HL-60/S4 treated with retinoic acid at 250 ng/mL for 4 days and 3 days (cell line): ENCODE results near the gene UNC13A.

Experiments used
- in situ Hi-C: fragments of 300-500 bp; cut with MboI; formaldehyde crosslinking; loops from 2 replicates; pipeline ENCODE4 v1.7.0; 2022; ENCODE audit warnings: low sequenced_read_pairs

Gene UNC13A

DNA sequence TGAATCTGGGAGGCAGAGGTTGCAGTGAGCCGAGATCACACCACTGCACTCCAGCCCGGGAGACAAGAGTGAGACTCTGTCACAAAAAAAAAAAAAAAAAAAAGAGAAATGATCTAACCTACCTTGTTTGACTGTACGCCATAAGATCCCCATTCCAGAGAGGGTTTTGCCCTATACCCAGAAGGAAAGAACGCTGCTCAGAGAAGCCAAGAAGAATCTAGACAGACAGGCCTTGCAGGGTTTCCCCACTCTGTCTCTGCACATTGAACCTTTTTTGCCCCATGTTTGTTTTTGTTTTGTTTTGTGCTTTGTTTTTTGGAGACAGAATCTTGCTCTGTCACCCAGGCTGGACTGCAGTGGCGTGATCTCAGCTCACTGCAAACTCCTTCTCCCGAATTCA is 23.7 kb upstream of the UNC13A start:
- in situ Hi-C loops, result no loop called here

DNA sequence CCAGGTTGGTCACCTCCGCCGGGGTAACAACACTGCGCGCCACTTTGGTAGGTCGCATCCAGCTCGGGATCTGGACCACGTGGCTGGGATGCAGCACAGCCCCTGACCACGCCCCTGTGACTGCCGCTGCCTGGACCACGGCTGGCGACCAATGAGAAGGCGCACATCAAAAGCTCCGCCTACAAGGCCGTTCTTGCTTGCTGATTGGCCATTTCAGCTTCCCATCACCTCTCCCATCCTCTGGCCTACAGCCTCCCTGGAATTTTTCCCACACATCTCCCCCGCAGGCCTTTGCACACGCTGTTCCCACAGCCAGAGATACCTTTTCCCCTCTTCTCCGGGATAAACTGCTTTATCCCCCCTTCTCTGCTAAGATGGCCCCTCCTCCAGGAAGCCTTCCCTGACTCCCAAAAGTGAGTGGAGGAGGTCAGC is 18.6 kb upstream of the UNC13A start:
- in situ Hi-C loops, result no loop called here

DNA sequence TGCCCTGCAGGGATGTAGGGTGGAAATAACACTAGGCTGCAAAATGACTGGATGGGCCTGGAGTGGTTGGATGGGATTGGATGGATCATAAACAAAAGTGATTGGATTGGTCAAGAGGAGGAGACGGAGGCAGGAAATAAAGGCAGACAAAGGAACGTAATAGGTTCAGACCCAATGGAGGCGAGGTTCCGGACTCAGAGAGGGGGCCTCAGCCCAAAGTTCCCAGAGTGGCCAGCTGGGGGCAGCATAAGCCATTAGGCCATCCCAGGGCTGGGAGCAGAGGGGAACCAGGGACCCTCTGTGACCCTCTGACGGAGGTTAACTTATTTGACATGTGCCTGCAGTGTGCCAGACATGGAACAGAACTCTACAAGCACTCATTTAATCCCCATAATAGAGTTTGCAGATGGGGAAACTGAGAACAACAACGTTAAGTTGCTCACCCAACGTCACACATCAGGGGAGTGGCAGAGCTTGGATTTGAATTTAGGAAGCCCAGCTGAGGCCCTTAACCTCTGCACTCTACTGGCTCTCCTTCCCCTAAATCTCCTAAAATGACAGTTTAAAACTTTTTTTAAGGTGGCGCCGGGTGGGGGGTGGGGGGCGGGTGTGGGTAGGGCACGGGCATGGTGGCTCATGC is 15.8 kb upstream of the UNC13A start:
- in situ Hi-C loops, result no loop called here

DNA sequence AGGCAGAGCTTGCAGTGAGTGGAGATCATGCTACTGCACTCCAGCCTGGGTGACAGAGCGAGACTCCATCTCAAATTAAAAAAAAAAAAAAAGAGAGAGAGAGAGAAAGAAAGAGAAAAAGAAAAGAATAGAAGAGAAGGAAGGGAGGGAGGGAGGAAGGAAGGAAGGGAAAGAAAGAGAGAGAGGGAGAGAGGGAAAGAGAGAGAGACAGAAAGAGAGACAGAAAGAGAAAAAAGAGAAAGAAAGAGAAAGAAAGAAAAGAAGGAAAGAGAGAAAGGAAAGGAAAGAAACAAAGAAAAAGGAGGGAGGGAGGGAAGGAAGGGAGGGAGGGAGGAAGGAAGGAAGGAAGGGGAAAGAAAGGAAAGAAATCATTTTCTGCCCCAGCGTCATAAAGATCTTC is 7.0 kb upstream of the UNC13A start:
- in situ Hi-C loops, result no loop called here

DNA sequence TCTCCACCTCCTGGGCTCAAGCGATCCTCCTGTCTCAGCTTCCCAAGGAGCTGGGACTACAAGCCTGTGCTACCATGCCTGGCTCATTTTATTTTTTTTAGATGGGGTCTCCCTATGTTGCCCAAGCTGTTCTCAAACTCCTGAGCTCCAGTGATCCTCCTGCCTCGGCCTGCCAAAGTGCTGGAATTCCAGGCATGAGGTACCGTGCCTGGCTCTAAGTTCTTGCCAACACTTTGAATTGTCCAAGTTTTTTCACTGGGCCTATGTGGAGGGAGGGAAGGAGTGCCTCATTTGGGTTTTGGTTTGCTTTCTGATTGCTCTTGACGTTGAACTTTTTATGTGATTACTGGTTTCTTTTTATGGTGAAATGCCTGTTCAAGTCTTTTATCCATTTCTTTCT is 4.4 kb upstream of the UNC13A start:
- in situ Hi-C loops, result no loop called here

- in situ Hi-C loops, result no loop called here
These were observed 870 bp upstream of the UNC13A start for GRCh38 chr19:17688853-17689595.

- in situ Hi-C loops, result no loop called here
These were observed 855 bp downstream of the UNC13A start for GRCh38 chr19:17687141-17687856.

- in situ Hi-C loops, result no loop called here
These were observed 1.5 kb downstream of the UNC13A start for GRCh38 chr19:17686592-17687024.

DNA sequence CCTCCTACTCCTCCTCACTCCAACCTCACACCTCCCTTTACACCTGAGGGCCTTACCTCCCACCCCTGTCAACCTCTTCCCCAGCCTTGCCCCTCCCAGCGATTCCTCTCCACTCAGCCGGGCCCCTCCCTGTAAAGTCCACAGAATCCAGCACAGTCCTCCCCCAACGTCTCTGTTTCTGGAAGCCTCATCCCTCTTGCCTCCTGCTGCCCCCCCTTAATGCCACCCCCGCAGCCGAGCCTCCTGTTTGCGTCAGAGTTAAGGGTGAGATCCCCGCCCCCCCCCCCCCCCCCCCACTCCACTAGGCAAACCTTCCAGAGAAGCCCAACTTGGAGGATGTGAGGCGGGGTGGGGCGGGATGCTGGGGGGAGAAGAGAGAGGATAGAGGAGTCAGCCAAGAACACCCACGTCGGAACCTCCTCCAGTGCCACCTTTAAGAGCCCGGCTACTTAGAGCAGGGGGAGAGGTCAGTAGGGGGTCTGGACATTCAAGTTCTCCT is 2.1 kb downstream of the UNC13A start:
- in situ Hi-C loops, result no loop called here

DNA sequence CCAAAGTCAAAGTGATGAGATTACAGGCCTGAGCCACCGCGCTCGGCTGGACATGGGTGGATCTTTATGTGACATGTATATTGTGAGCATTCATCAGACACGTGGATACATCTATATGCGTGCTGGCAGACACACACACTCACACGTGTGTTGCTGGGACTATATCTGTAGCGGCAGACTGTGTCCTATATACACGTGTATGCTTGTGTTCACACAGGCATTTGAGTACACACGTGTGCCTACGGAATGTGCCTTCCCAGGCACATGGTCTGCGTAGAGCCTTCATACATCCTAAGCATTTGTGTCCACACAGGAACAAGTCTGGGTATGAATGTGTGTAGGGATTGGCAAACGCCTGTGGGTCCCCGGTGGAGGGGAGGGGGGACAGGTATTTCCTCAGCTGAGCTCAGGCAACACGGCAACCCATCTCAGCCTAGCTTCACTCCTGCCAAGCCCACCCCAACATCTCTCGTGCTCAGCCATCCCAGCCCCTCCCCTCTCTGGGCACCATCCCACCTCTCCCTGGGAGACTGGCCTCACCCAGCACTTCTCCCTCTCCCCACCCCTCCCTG is 2.6 kb downstream of the UNC13A start:
- in situ Hi-C loops, result no loop called here

GRCh38 chr19:17684256-17684655 is 3.9 kb downstream of the UNC13A start:
- in situ Hi-C loops, result no loop called here

DNA sequence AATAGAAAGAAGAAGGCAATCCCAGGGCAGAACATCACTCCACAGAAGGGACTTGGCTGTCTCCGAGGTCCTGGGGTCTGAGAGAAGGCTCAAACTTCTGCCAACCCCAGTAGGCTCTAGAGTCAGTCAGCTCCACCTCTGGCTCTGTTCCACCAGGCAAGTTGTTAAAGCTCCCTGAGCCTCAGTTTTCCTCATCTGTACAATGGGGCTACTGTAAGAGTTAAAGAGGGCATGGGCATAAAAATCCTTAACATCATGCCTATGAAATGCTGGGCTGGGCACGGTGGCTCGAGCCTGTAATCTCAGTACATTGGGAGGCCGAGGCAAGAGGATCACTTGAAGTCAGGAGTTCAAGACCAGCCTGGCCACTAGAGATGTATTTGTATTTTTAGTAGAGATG is 5.1 kb downstream of the UNC13A start:
- in situ Hi-C loops, result no loop called here

DNA sequence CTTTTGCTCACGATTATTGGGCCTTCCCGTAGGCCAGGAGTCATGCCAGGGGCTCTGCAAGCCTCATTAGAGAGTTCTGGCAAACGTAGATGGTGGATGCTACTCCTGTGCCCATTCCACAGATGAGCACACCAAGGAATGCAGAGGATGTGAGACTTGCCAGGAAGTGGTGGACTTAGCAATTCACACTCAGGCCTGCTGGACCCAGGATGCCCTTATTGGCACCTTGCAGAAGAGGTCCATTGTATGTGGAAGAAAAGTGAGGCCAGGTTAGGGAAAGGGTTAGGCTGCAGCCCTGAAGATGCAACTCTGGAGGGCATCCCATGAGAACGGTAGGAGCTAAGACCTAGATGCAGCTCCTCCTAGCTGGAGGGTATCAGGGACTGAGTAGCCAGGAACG is 5.9 kb downstream of the UNC13A start:
- in situ Hi-C loops, result no loop called here

DNA sequence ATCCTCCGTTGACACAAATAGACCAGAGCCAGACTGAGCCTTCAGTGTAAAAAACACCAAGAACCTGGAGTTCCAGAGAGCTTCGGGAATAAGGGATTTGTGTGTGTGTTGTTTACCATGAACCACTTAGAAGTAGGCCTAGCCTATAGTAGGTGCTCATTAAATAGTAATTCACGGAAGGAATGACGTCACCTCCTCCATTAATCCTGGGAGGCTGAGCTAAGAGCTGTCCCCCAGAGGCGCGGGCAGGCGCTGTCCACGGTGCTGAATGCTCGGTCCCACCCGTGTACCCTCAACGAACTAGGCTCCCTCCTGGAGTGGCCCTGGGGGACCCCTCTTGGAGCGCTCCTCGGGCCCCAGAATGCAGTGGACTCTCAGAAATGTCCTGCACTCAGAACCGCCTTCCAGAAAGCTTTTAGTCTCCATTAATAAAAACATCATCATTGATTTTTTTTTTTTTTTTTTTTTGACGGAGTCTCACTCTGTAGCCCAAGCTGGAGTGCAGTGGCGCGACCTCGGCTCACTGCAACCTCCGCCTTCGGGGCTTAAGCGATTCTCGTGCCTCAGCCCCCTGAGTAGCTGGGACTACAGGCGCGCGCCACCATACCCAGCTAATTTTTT is 6.5 kb downstream of the UNC13A start:
- in situ Hi-C loops, result no loop called here

- in situ Hi-C loops, result no loop called here
These were observed 7.9 kb downstream of the UNC13A start for GRCh38 chr19:17680230-17680722.

- in situ Hi-C loops, result no loop called here
These were observed 8.5 kb downstream of the UNC13A start for GRCh38 chr19:17679526-17680229.

- in situ Hi-C loops, result no loop called here
These were observed 9.3 kb downstream of the UNC13A start for GRCh38 chr19:17678836-17679235.

DNA sequence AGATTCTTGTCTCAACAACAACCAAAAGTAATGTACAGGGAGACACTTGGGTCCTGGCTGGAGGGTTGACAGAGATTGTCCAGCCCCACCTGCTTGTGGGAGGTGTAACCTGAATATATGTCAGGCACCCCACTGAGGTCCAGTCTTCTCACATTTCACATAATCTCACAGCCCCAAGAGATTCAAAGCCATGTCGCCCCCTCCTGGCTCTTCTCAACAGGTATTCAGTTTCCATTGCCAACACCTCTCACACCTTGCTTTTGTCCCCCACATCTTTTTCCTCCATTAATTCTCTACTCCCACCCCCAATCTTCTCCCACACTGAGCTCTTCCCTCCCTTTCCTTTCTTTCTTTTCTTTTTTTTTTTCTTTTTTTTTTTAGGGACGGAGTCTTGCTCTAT is 11.2 kb downstream of the UNC13A start:
- in situ Hi-C loops, result no loop called here

GRCh38 chr19:17676295-17676694 is 11.9 kb downstream of the UNC13A start:
- in situ Hi-C loops, result no loop called here
